Astrocyte of the cerebellum (primary cell): ENCODE data around the gene MADCAM1.
A peak's percentile ranks its signal among the peaks of the same experiment; 100 is the strongest.

Source experiments
- DNase-seq: peaks from one replicate; pipeline ENCODE4 v3.0.0-alpha.2; 2011; ENCODE audit warnings: low read depth
- H3K4me3 ChIP-seq: 2 replicates; pipeline ENCODE4 v1.5.1; 2011; ENCODE audit warnings: mild to moderate bottlenecking, low read depth, low read length, moderate library complexity
- CTCF ChIP-seq: IDR thresholded peaks from 2 replicates; pipeline ENCODE4 v1.5.1; 2012; ENCODE audit warnings: low read length, low read depth, moderate library complexity, mild to moderate bottlenecking; ENCODE audit errors: missing control alignments
- in situ Hi-C: cut with HindIII; loops from 2 replicates; pipeline ENCODE4 v1.10.0; 2017; ENCODE audit warnings: low sequenced_read_pairs

The MADCAM1 gene

GRCh38 chr19:459724-460511 lies 36.4 kb upstream of the MADCAM1 start:
- DNase-seq = no peak
- TF ChIP-seq CTCF = no peak
- peak overlapping the region; percentile 46 for H3K4me3 ChIP-seq
- in situ Hi-C loops = loop anchor here (10.0 kb wide), 1 partner anchor 155 kb away; no protein-coding TSS in a partner anchor

GRCh38 chr19:460877-461720 lies 35.2 kb upstream of the MADCAM1 start, which contains the start of gene SHC2:
Gene SHC2, minus strand, starts transcription at chr19:461033. Its CDS starts 37 bp downstream, at chr19:460996.
- TF ChIP-seq CTCF = no peak
- no peak for DNase-seq
- in situ Hi-C loops = no loop called here
- peak within 1 kb of the TSS; percentile 46 for H3K4me3 ChIP-seq

- H3K4me3 ChIP-seq = no peak overlapping the region
- in situ Hi-C loops = no loop called here
- DNase-seq = no peak
- no peak for TF ChIP-seq CTCF
Observed at GRCh38 chr19:461721-462551, 34.4 kb upstream of the MADCAM1 start.

GRCh38 chr19:463483-464207 lies 32.6 kb upstream of the MADCAM1 start:
- no peak for DNase-seq
- in situ Hi-C loops = no loop called here
- no peak for TF ChIP-seq CTCF
- H3K4me3 ChIP-seq = no peak overlapping the region

- no peak for DNase-seq
- no peak overlapping the region for H3K4me3 ChIP-seq
- no peak for TF ChIP-seq CTCF
- in situ Hi-C loops = no loop called here
Observed at GRCh38 chr19:464208-464545, 32.1 kb upstream of the MADCAM1 start.
